Measurements from ENCODE around the gene AQP6.
A peak's percentile ranks its signal among the peaks of the same experiment; 100 is the strongest.

The AQP6 gene

GRCh38 chr12:49974231-49974675, 1.5 kb downstream of the AQP6 start:
- no peak overlapping the region for H3K27ac ChIP-seq

DNA sequence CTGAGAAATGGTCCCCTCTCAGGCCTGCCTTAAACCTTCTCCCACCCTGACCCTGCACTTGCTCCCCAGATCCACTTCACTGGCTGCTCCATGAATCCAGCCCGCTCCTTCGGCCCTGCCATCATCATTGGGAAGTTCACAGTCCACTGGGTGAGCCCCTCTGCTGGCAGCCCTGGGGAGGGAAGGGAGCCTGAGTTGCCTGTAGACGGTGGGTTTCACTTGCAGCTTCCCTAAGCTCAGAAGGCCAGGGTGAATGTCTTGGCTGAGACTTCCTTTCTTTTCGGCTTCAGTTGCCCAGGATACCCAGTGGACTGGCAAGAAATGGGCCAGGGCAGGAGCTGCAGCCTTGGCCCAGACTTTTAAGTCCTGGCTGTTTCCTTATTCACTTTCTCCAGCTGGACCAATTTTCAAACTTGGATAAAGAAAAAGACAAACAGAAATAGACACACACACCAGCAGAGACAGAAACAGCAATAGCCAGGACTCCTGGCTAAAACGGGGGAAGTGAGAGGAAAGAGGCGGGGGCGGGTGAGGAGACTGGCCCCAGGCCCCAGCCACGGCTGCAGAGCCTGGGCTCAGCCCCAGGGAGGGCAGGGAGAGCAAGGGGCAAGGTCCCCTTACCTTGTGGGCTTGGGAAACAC, 2.0 kb downstream of the AQP6 start:
- no peak for TF ChIP-seq CTCF (IDR thresholded peaks at IDR 0.05)
- TF ChIP-seq ZFX (IDR thresholded peaks at IDR 0.05; ENCODE audit: borderline replicate concordance), result no peak
- no peak overlapping the region for H3K27ac ChIP-seq

More at GRCh38 chr12:49974231-49974675, 1.5 kb downstream of the AQP6 start:
- TF ChIP-seq ZFX (IDR thresholded peaks at IDR 0.05; ENCODE audit: borderline replicate concordance), result no peak
- peak; percentile 88 for TF ChIP-seq CTCF (IDR thresholded peaks at IDR 0.05)

DNA sequence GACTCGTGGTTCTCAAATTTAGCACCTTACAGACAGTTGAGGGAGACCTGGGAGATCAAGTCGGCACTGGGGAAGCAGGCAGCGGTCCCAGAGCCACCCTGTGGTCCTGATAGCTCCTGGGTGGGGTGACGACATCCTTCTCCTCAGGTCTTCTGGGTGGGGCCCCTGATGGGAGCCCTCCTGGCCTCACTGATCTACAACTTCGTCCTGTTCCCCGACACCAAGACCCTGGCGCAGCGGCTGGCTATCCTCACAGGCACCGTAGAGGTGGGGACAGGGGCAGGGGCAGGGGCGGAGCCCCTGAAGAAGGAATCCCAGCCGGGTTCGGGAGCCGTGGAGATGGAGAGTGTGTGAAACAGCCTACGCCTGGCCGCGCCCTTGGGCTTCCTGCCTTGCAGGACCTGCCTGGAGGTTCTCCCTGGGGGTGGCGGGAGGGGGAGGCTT, 2.6 kb downstream of the AQP6 start:
- no peak overlapping the region for H3K27ac ChIP-seq
- no peak for TF ChIP-seq ZFX (IDR thresholded peaks at IDR 0.05; ENCODE audit: borderline replicate concordance)
- TF ChIP-seq CTCF (IDR thresholded peaks at IDR 0.05), result no peak

- no peak for TF ChIP-seq CTCF (IDR thresholded peaks at IDR 0.05)
- no peak for TF ChIP-seq ZFX (IDR thresholded peaks at IDR 0.05; ENCODE audit: borderline replicate concordance)
- H3K27ac ChIP-seq, result no peak overlapping the region
These were observed 3.8 kb downstream of the AQP6 start for GRCh38 chr12:49976557-49976956.

- no peak for TF ChIP-seq ZFX (IDR thresholded peaks at IDR 0.05; ENCODE audit: borderline replicate concordance)
- TF ChIP-seq CTCF (IDR thresholded peaks at IDR 0.05), result no peak
- no peak overlapping the region for H3K27ac ChIP-seq
These were observed 5.4 kb downstream of the AQP6 start for GRCh38 chr12:49978125-49978524.

- H3K27ac ChIP-seq, result no peak overlapping the region
- no peak for TF ChIP-seq CTCF (IDR thresholded peaks at IDR 0.05)
- no peak for TF ChIP-seq ZFX (IDR thresholded peaks at IDR 0.05; ENCODE audit: borderline replicate concordance)
These were observed 6.4 kb downstream of the AQP6 start for GRCh38 chr12:49979016-49979586.

GRCh38 chr12:49979791-49980190, 7.0 kb downstream of the AQP6 start:
- no peak overlapping the region for H3K27ac ChIP-seq
- no peak for TF ChIP-seq ZFX (IDR thresholded peaks at IDR 0.05; ENCODE audit: borderline replicate concordance)
- TF ChIP-seq CTCF (IDR thresholded peaks at IDR 0.05), result no peak
